ENCODE measurements around the gene PDK4.

- TF ChIP-seq POLR2A (IDR thresholded peaks at IDR 0.05): no peak
- TF ChIP-seq, protein P1, sequence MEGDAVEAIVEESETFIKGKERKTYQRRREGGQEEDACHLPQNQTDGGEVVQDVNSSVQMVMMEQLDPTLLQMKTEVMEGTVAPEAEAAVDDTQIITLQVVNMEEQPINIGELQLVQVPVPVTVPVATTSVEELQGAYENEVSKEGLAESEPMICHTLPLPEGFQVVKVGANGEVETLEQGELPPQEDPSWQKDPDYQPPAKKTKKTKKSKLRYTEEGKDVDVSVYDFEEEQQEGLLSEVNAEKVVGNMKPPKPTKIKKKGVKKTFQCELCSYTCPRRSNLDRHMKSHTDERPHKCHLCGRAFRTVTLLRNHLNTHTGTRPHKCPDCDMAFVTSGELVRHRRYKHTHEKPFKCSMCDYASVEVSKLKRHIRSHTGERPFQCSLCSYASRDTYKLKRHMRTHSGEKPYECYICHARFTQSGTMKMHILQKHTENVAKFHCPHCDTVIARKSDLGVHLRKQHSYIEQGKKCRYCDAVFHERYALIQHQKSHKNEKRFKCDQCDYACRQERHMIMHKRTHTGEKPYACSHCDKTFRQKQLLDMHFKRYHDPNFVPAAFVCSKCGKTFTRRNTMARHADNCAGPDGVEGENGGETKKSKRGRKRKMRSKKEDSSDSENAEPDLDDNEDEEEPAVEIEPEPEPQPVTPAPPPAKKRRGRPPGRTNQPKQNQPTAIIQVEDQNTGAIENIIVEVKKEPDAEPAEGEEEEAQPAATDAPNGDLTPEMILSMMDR (IDR thresholded peaks at IDR 0.05): no peak
Observed at GRCh38 chr7:95607561-95607960, 11.2 kb upstream of the PDK4 start.
